GM12878 (cell line): ENCODE results near the gene MT3. TPM values are rescaled to one million over a fixed set of nuclear protein-coding genes. Genes with fewer than 3 reads are reported as not detected.

Experiments
- CBX3 ChIP-seq: fragments of 200-600 bp; sonication (generic); IDR thresholded peaks from 2 replicates; pipeline ENCODE4 v1.6.1; 2016; ENCODE audit warnings: low read depth, borderline replicate concordance
- CEBPB ChIP-seq, 2 experiments: fragments of 150-350 bp in 1 of 2; IDR thresholded peaks; 2 replicates each; pipeline ENCODE4 v1.6.1; 2012 to 2014; ENCODE audit warnings: low read depth in 2 of 2, low read length in 2 of 2, borderline replicate concordance in 1 of 2, inconsistent platforms in 1 of 2
- CREB1 ChIP-seq: IDR thresholded peaks from 2 replicates; pipeline ENCODE4 v1.6.1; 2012; ENCODE audit warnings: low read depth, mild to moderate bottlenecking, inconsistent platforms
- CUX1 ChIP-seq: IDR thresholded peaks from 2 replicates; pipeline ENCODE4 v1.6.1; 2012; ENCODE audit warnings: improper control_type of control experiment, low read depth, low read length; ENCODE audit not compliant: insufficient replicate concordance
- EP300 ChIP-seq, 2 experiments: fragments of 150-350 bp in 1 of 2; IDR thresholded peaks; 2 replicates each; pipeline ENCODE4 v1.6.1; 2011 to 2012; ENCODE audit warnings: low read depth in 2 of 2, low read length in 2 of 2, borderline replicate concordance in 1 of 2, improper control_type of control experiment in 1 of 2, inconsistent platforms in 1 of 2; ENCODE audit not compliant: control insufficient read depth in 1 of 2
- HDGF ChIP-seq: fragments of 450-650 bp; IDR thresholded peaks from 2 replicates; pipeline ENCODE4 v1.6.1; 2016; ENCODE audit warnings: antibody characterized with exemption
- PML ChIP-seq: IDR thresholded peaks from 2 replicates; pipeline ENCODE4 v1.6.1; 2012; ENCODE audit warnings: low read length, inconsistent platforms
- POLR2A ChIP-seq: IDR thresholded peaks from 2 replicates; pipeline ENCODE4 v1.6.1; 2011; ENCODE audit warnings: low read depth, mild to moderate bottlenecking, low read length
- SIX5 ChIP-seq: IDR thresholded peaks from 2 replicates; pipeline ENCODE4 v1.6.1; 2011; ENCODE audit warnings: mild to moderate bottlenecking, low read depth, low read length, moderate library complexity; ENCODE audit not compliant: severe bottlenecking
- TARDBP ChIP-seq: IDR thresholded peaks from 2 replicates; pipeline ENCODE4 v1.6.1; 2016; ENCODE audit warnings: borderline replicate concordance
- TBL1XR1 ChIP-seq: IDR thresholded peaks from 2 replicates; pipeline ENCODE4 v1.6.1; 2012; ENCODE audit warnings: low read depth, low read length, improper control_type of control experiment
- TCF3 ChIP-seq: IDR thresholded peaks from 2 replicates; pipeline ENCODE4 v1.6.1; 2012; ENCODE audit warnings: low read depth, mild to moderate bottlenecking, low read length, borderline replicate concordance; ENCODE audit not compliant: insufficient read depth
- ZBTB40 ChIP-seq: fragments of 450-650 bp; IDR thresholded peaks from 2 replicates; pipeline ENCODE4 v1.6.1; 2016; ENCODE audit warnings: mild to moderate bottlenecking, moderate library complexity, borderline replicate concordance
- polyA plus RNA-seq, 11 experiments: library from polyadenylated mRNA; depleted of rRNA in 4 of 11; unstranded in 6 of 11; stranded (reverse) in 5 of 11; fragments of >200 nt; fragmentation: Nextera tagmentation in 4 of 11; fragmentation: Illumina TruSeq in 1 of 11; extraction: Ambion mirVana in 4 of 11; extraction: Trizol in 1 of 11; gene quantifications; 1 replicate in 1 of 11; 2 replicates in 10 of 11; pipeline versions ENCODE4 v1.2.1 to v1.2.3, GENCODE V29; 2011 to 2016; ENCODE audit warnings: inconsistent platforms in 2 of 11, missing spikeins in 2 of 11, low read depth in 1 of 11
- total RNA-seq, 4 experiments: library from RNA; depleted of rRNA in 3 of 4; stranded (reverse); fragments of >200 nt in 3 of 4; fragmentation: Illumina TruSeq in 1 of 4; extraction: Trizol in 1 of 4; gene quantifications; 2 replicates each; pipeline versions ENCODE4 v1.2.1 to v1.2.3, GENCODE V29; 2013 to 2021
- TF ChIP-seq, protein P1 (sequence below): fragments of 450-650 bp; formaldehyde crosslinking; IDR thresholded peaks from 2 replicates; pipeline ENCODE4 v1.5.0; 2022; ENCODE audit warnings: mild to moderate bottlenecking, missing genetic modification characterization
- TF ChIP-seq, protein P2 (sequence below): fragments of 450-650 bp; IDR thresholded peaks from 2 replicates; pipeline ENCODE4 v1.6.1; 2018; ENCODE audit warnings: borderline replicate concordance, mild to moderate bottlenecking; ENCODE audit not compliant: partially characterized antibody

The MT3 gene
- total and polyA plus RNA-seq, 10 of the 15 experiments (the other 5 are each of a cell fraction or from before 2014, with no cell fraction given), result 0.41 TPM; not detected in 9

DNA sequence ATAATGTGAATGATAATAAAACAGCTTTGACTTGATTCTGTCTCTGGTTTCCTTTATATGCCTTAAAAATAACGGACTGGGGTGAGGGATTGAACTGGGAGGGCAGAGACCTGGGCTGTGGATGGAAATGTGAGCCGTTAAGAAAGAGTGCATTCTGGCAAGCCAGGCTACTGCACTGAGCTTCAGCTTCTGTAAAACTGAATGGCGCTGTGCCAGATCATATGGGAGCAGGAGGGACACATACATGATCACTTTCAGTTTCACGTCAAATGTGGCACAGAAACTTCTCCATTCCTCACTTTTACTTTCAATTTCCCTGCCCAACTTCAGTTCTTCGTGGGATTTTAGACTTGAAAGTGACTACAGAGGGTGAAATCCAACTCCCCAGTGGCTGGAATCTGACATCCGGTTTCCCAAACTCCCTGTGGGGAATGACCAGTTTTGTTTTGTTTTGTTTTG is 20.2 kb downstream of the MT3 start (continued):
- TF ChIP-seq, protein P1, sequence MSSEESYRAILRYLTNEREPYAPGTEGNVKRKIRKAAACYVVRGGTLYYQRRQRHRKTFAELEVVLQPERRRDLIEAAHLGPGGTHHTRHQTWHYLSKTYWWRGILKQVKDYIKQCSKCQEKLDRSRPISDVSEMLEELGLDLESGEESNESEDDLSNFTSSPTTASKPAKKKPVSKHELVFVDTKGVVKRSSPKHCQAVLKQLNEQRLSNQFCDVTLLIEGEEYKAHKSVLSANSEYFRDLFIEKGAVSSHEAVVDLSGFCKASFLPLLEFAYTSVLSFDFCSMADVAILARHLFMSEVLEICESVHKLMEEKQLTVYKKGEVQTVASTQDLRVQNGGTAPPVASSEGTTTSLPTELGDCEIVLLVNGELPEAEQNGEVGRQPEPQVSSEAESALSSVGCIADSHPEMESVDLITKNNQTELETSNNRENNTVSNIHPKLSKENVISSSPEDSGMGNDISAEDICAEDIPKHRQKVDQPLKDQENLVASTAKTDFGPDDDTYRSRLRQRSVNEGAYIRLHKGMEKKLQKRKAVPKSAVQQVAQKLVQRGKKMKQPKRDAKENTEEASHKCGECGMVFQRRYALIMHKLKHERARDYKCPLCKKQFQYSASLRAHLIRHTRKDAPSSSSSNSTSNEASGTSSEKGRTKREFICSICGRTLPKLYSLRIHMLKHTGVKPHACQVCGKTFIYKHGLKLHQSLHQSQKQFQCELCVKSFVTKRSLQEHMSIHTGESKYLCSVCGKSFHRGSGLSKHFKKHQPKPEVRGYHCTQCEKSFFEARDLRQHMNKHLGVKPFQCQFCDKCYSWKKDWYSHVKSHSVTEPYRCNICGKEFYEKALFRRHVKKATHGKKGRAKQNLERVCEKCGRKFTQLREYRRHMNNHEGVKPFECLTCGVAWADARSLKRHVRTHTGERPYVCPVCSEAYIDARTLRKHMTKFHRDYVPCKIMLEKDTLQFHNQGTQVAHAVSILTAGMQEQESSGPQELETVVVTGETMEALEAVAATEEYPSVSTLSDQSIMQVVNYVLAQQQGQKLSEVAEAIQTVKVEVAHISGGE (CRISPR knock-in tag), result no peak
- TF ChIP-seq SIX5 (no peak), PML (no peak), CUX1 (peak; percentile 59), CEBPB (IDR thresholded peaks at IDR 0.05; ENCODE audit: borderline replicate concordance in 1 of 2, low read depth in 2 of 2, low read length in 2 of 2) (no peak), CBX3 (no peak), TBL1XR1 (no peak), TCF3 (no peak), EP300 (IDR thresholded peaks at IDR 0.05; ENCODE audit: borderline replicate concordance in 1 of 2, control insufficient read depth in 1 of 2, low read depth in 2 of 2, low read length in 2 of 2) (no peak; a peak in 1 of 4 replicates), TARDBP (no peak), CREB1 (peak; percentile 58), POLR2A (no peak), HDGF (no peak), ZBTB40 (no peak)
- TF ChIP-seq, protein P2, sequence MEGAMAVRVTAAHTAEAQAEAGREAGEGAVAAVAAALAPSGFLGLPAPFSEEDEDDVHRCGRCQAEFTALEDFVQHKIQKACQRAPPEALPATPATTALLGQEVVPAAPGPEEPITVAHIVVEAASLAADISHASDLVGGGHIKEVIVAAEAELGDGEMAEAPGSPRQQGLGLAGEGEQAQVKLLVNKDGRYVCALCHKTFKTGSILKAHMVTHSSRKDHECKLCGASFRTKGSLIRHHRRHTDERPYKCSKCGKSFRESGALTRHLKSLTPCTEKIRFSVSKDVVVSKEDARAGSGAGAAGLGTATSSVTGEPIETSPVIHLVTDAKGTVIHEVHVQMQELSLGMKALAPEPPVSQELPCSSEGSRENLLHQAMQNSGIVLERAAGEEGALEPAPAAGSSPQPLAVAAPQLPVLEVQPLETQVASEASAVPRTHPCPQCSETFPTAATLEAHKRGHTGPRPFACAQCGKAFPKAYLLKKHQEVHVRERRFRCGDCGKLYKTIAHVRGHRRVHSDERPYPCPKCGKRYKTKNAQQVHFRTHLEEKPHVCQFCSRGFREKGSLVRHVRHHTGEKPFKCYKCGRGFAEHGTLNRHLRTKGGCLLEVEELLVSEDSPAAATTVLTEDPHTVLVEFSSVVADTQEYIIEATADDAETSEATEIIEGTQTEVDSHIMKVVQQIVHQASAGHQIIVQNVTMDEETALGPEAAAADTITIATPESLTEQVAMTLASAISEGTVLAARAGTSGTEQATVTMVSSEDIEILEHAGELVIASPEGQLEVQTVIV, result no peak
